Gastroesophageal sphincter (tissue), 3 donors: ENCODE results near the gene IFNL1.

Source experiments
- POLR2A ChIP-seq, 2 donors: fragments of 450-650 bp; IDR thresholded peaks; one replicate each; pipeline ENCODE4 v1.6.1; 2017; ENCODE audit warnings: antibody characterized with exemption in 2 of 2, mild to moderate bottlenecking in 2 of 2, moderate library complexity in 1 of 2
- TF ChIP-seq, protein P1 (sequence below), 4 experiments: fragments of 200-600 bp in 2 of 4; fragments of 450-650 bp in 2 of 4; sonication (generic) in 1 of 4; IDR thresholded peaks; one replicate each; pipeline ENCODE4 v1.5.1; 2017 to 2019; ENCODE audit warnings: antibody characterized with exemption in 4 of 4, mild to moderate bottlenecking in 2 of 4, moderate library complexity in 2 of 4

DNA sequence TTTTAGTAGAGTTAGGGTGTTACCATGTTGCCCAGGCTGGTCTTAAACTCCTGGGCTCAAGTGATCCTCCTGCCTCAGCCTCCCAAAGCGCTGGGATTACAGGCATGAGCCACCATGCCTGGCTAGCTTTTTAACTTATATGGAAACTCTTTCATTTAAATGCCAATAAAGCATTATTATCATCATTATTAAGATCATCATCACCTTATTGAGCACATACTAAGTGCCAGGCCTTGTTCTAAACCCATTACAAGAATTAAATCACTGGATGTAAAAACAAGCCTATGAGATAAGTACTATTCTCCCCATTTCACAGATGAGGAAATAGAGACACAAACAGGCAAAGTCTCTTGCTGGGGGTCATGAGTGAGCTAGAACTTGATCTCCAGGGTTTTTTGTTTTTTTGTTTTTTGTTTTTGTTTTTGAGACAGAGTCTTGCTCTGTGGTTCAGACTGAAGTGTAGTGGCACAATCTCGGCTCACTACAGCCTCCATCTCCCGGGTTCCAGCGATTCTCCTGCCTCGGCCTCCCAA lies 38.3 kb downstream of the IFNL1 start:
- no peak for TF ChIP-seq POLR2A (IDR thresholded peaks at IDR 0.05)
- TF ChIP-seq, protein P1, sequence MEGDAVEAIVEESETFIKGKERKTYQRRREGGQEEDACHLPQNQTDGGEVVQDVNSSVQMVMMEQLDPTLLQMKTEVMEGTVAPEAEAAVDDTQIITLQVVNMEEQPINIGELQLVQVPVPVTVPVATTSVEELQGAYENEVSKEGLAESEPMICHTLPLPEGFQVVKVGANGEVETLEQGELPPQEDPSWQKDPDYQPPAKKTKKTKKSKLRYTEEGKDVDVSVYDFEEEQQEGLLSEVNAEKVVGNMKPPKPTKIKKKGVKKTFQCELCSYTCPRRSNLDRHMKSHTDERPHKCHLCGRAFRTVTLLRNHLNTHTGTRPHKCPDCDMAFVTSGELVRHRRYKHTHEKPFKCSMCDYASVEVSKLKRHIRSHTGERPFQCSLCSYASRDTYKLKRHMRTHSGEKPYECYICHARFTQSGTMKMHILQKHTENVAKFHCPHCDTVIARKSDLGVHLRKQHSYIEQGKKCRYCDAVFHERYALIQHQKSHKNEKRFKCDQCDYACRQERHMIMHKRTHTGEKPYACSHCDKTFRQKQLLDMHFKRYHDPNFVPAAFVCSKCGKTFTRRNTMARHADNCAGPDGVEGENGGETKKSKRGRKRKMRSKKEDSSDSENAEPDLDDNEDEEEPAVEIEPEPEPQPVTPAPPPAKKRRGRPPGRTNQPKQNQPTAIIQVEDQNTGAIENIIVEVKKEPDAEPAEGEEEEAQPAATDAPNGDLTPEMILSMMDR (IDR thresholded peaks at IDR 0.05): no peak
